Measurements from ENCODE around the gene NSG1. TPM values are rescaled to one million over a fixed set of nuclear protein-coding genes. Genes with fewer than 3 reads are reported as not detected.

The NSG1 gene
- total RNA-seq, 3 donors from 2014 or later, result 1.2 to 7.9 (median 3.3) TPM

GRCh38 chr4:4432341-4433125, 45.6 kb downstream of the NSG1 start:
- no peak for DNase-seq
- TF ChIP-seq CTCF (IDR thresholded peaks at IDR 0.05), result no peak
- intact Hi-C loops (cut with DNase I, micrococcal nuclease), result no loop called here
- Histone ChIP-seq H3K4me1 (ENCODE audit: low read depth) (no peaks in the 10 kb centered on the region), H3K4me3 (no peak overlapping the region), H3K9me3 (no peaks in the 10 kb centered on the region), H3K36me3 (ENCODE audit: low read depth) (no peaks in the 10 kb centered on the region)
- ATAC-seq, result no peak

- ATAC-seq, result no peak
- intact Hi-C loops (cut with DNase I, micrococcal nuclease), result no loop called here
- no peak overlapping the region for H3K4me3 ChIP-seq
- H3K36me3 ChIP-seq (ENCODE audit: low read depth), result no peaks in the 10 kb centered on the region
- no peaks in the 10 kb centered on the region for H3K9me3 ChIP-seq
- no peak for DNase-seq
- TF ChIP-seq CTCF (IDR thresholded peaks at IDR 0.05), result no peak
- H3K4me1 ChIP-seq (ENCODE audit: low read depth), result no peaks in the 10 kb centered on the region
These were observed 47.0 kb downstream of the NSG1 start for GRCh38 chr4:4433941-4434340.

GRCh38 chr4:4436244-4436823, 49.4 kb downstream of the NSG1 start:
- intact Hi-C loops (cut with DNase I, micrococcal nuclease), result no loop called here
- ATAC-seq (no peak), DNase-seq (no peak)
- no peaks in the 10 kb centered on the region for H3K36me3 ChIP-seq (ENCODE audit: low read depth)
- H3K4me3 ChIP-seq, result no peak overlapping the region
- no peak for TF ChIP-seq CTCF (IDR thresholded peaks at IDR 0.05)
- H3K9me3 ChIP-seq, result no peaks in the 10 kb centered on the region
- no peaks in the 10 kb centered on the region for H3K4me1 ChIP-seq (ENCODE audit: low read depth)

GRCh38 chr4:4437798-4438470, 51.0 kb downstream of the NSG1 start:
- DNase-seq (no peak), ATAC-seq (no peak)
- H3K36me3 ChIP-seq (ENCODE audit: low read depth), result no peaks in the 10 kb centered on the region
- no peaks in the 10 kb centered on the region for H3K9me3 ChIP-seq
- H3K4me3 ChIP-seq, result no peak overlapping the region
- H3K4me1 ChIP-seq (ENCODE audit: low read depth), result no peaks in the 10 kb centered on the region
- no peak for TF ChIP-seq CTCF (IDR thresholded peaks at IDR 0.05)
- intact Hi-C loops (cut with DNase I, micrococcal nuclease), result no loop called here

- intact Hi-C loops (cut with DNase I, micrococcal nuclease), result no loop called here
- H3K36me3 ChIP-seq (ENCODE audit: low read depth), result no peaks in the 10 kb centered on the region
- ATAC-seq (no peak), DNase-seq (no peak)
- no peak overlapping the region for H3K4me3 ChIP-seq
- no peaks in the 10 kb centered on the region for H3K9me3 ChIP-seq
- no peak for TF ChIP-seq CTCF (IDR thresholded peaks at IDR 0.05)
- H3K4me1 ChIP-seq (ENCODE audit: low read depth), result no peaks in the 10 kb centered on the region
These were observed 52.0 kb downstream of the NSG1 start for GRCh38 chr4:4438891-4439290.

All from mucosa of descending colon (tissue), 3 donors.